Measurements from ENCODE around the gene AMBP. TPM values are rescaled to one million over a fixed set of nuclear protein-coding genes. Genes with fewer than 3 reads are reported as not detected.

AMBP gene
- total RNA-seq, 2 donors from 2014 or later: 0.68 to 2.9 TPM

- Histone ChIP-seq H3K9me3 (ENCODE audit: control insufficient read depth, low read length) (peaks cover 11% of the 10 kb centered on the region), H3K4me1 (ENCODE audit: control insufficient read depth, insufficient read depth, low read length) (no peaks in the 10 kb centered on the region), H3K27me3 (ENCODE audit: control insufficient read depth, insufficient read depth, low read length, poor library complexity, severe bottlenecking) (no peaks in the 10 kb centered on the region), H3K36me3 (ENCODE audit: control insufficient read depth, insufficient read depth, low read length) (peaks cover 64% of the 10 kb centered on the region), H3K9ac (ENCODE audit: extremely low read depth, low read length, poor library complexity, severe bottlenecking) (no peak overlapping the region), H3K27ac (ENCODE audit: low read depth, low read length) (no peak overlapping the region), H3K4me3 (ENCODE audit: low read length) (no peak overlapping the region)
- no peak for DNase-seq
- Mint-ChIP-seq H3K4me3 (no peak overlapping the region), H3K27me3 (ENCODE audit: insufficient read depth) (no peaks in the 10 kb centered on the region), H3K36me3 (ENCODE audit: low read depth) (peaks cover 76% of the 10 kb centered on the region), H3K9me3 (no peaks in the 10 kb centered on the region), H3K4me1 (no peaks in the 10 kb centered on the region), H3K27ac (no peak overlapping the region)
- TF ChIP-seq CTCF (conservative IDR thresholded peaks at IDR 0.05): no peak
Observed at GRCh38 chr9:114014044-114014443, 64.1 kb downstream of the AMBP start.

- TF ChIP-seq CTCF (conservative IDR thresholded peaks at IDR 0.05): no peak
- Mint-ChIP-seq H3K27ac (no peak overlapping the region), H3K27me3 (ENCODE audit: insufficient read depth) (no peaks in the 10 kb centered on the region), H3K36me3 (ENCODE audit: low read depth) (peaks cover 74% of the 10 kb centered on the region), H3K4me1 (no peaks in the 10 kb centered on the region), H3K4me3 (no peak overlapping the region), H3K9me3 (no peaks in the 10 kb centered on the region)
- H3K27ac ChIP-seq (ENCODE audit: low read depth, low read length): no peak overlapping the region
- peaks cover 51% of the 10 kb centered on the region for H3K36me3 ChIP-seq (ENCODE audit: control insufficient read depth, insufficient read depth, low read length)
- no peak overlapping the region for H3K4me3 ChIP-seq (ENCODE audit: low read length)
- H3K4me1 ChIP-seq (ENCODE audit: control insufficient read depth, insufficient read depth, low read length): no peaks in the 10 kb centered on the region
- no peak for DNase-seq
- H3K9ac ChIP-seq (ENCODE audit: extremely low read depth, low read length, poor library complexity, severe bottlenecking): no peak overlapping the region
- H3K27me3 ChIP-seq (ENCODE audit: control insufficient read depth, insufficient read depth, low read length, poor library complexity, severe bottlenecking): no peaks in the 10 kb centered on the region
- H3K9me3 ChIP-seq (ENCODE audit: control insufficient read depth, low read length): peaks cover 11% of the 10 kb centered on the region
- 80 to 93% methylated on average over 1 to 2 of the region's 2 CpGs for WGBS, 2 experiments (ENCODE audit: insufficient coverage in 1 of 2, insufficient read length in 1 of 2)
Observed at GRCh38 chr9:114012126-114012525, 66.0 kb downstream of the AMBP start.

- no peaks in the 10 kb centered on the region for H3K4me1 ChIP-seq (ENCODE audit: control insufficient read depth, insufficient read depth, low read length)
- H3K4me3 ChIP-seq (ENCODE audit: low read length): no peak overlapping the region
- H3K9me3 ChIP-seq (ENCODE audit: control insufficient read depth, low read length): peaks cover 11% of the 10 kb centered on the region
- Mint-ChIP-seq H3K36me3 (ENCODE audit: low read depth) (peaks cover 74% of the 10 kb centered on the region), H3K9me3 (no peaks in the 10 kb centered on the region), H3K27me3 (ENCODE audit: insufficient read depth) (no peaks in the 10 kb centered on the region), H3K4me1 (no peaks in the 10 kb centered on the region), H3K27ac (no peak overlapping the region), H3K4me3 (no peak overlapping the region)
- H3K36me3 ChIP-seq (ENCODE audit: control insufficient read depth, insufficient read depth, low read length): peaks cover 43% of the 10 kb centered on the region
- DNase-seq: peak; percentile 26
- no peak overlapping the region for H3K9ac ChIP-seq (ENCODE audit: extremely low read depth, low read length, poor library complexity, severe bottlenecking)
- H3K27me3 ChIP-seq (ENCODE audit: control insufficient read depth, insufficient read depth, low read length, poor library complexity, severe bottlenecking): no peaks in the 10 kb centered on the region
- no peak overlapping the region for H3K27ac ChIP-seq (ENCODE audit: low read depth, low read length)
- 82 to 87% methylated on average over 9 of the region's 9 CpGs for WGBS, 2 experiments (ENCODE audit: insufficient coverage in 1 of 2, insufficient read length in 1 of 2)
- no peak for TF ChIP-seq CTCF (conservative IDR thresholded peaks at IDR 0.05)
Observed at GRCh38 chr9:114011313-114011712, 66.8 kb downstream of the AMBP start.

Other genes starting within 250 kb of the AMBP start
- gene ZNF618, start 202.0 kb downstream of the AMBP start, total RNA-seq: 10 to 100 TPM; 34.5 to 37.5 TPM
- 10 to 100 TPM; 11.4 to 16.3 TPM for gene KIF12, start 21.0 kb upstream of the AMBP start, total RNA-seq
- 10 to 100 TPM; 43.8 to 69.5 TPM for gene COL27A1, start 77.2 kb upstream of the AMBP start, total RNA-seq
- gene ORM1, start 244.8 kb upstream of the AMBP start, total RNA-seq: under 1 TPM in 1 of 2 donors, not detected in 1; 0.59 TPM